ENCODE measurements around the gene SH3TC1.

SH3TC1 gene

DNA sequence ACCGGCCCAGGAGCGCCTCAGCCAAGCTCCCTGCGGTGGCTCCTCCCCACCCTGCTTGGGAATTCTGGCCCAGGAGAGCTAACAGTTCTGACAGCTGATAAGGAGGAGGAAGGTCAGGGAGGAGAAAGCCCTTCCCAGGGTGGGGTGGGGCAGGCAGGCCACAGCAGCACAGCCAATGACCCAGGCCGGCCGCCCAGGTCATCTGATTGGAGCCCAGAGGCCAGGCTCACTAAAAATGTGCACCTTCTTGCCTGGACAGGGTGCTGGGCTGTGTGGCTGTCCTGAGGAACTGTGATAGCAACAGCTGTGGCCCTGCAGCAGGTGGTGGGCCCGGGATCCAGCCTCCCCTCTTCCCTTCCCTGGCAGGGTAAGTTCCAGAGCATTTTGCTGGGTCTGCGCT lies 17.2 kb upstream of the SH3TC1 start:
- no peak for DNase-seq

DNA sequence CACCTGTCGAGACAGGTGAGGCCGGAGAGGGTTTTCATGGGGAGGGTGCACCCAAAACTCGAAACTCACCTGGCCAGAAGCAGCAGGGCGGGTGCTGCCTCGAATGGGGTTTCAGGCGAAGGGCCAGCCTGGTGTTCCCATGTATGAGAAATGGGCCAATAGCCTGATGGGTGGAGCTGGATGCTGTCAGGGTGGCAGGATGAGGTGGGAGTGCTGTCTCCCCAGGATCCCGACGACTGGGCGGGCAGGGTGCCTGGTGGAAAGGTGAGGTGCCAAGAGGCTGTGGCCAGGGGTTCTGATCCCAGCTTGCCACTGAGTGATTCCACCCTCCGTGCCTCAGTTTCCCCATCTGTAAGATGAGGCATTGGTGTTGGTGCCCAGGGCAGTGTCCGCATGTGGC lies 16.8 kb upstream of the SH3TC1 start:
- no peak for DNase-seq

DNA sequence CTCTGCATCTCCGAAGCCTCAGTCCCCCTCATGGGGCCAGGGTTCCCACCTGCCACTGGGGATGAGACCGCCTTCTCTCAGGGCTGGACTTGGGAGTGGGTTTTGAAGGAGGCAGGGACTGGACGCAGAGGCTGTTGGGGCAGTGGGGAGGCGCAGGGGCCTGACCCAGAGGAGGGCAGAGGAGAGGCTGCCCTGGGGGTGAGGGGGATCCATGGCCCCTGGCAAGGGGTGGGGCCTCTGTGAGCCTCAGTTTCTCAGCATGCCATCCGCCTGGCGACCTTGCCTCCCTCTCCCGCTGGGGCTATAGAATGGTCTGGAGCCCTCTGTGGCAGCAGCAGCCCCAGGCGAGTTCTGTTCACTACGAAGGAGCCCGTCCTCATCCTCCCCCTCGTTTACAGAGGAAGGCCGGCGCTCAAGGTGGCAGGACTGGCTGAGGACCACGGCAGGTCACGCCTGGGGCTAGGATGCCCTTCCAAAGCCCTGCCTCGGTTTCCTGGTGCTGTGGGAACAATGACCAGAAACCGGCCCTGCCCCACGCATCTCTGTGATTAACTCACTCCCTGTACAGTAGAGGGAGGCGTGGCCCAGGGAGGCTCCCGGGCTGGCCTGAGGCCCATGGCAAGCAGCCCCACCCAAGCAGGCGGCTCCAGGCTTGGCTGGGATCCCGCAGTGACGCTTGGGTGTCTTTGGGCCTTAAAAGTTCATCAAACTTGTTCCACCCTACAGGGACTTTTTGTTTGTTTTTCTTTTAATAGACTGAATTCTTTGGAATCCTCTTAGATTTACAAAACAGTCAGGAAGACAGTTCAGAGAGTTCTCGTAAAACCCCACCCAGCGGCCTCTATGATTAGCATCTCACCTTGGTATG lies 16.0 kb upstream of the SH3TC1 start:
- no peak for DNase-seq

DNA sequence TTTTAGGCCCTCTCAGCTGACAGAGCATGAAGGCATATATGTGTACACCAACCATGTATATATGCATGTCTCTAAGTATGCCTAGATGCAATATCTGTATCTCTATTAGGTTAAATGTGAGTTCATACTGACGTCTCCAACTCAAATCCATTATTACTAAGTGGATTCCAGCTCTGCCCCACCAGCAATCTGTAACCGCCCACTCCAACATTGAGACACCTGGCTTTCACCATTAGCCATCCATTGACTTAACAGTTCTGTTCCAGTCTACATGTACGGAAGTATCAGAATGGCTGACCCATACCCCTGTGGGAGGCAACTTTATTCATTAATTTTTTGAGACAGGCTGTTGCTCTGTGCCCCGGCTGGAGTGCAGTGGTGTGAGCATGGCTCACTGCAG lies 15.0 kb upstream of the SH3TC1 start:
- DNase-seq: no peak

DNA sequence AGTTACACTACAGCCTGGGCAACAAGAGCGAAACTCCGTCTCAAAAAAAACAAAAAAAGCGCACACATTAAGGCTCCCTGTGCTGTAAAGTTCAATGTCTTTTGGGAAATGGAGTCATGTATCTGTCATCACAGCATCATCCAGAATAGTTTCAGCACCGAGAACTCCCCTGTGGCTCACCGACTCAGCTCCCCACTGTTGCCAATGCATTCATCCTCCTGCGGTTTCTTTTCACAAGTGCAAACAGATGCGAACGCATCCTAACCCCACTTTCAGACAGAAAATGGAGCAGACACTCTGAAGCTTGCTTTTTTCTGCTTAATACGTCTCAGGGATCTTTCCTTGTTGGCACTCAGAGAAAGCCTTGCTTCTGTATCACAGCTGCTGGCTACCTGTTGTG lies 13.8 kb upstream of the SH3TC1 start:
- DNase-seq: no peak

DNA sequence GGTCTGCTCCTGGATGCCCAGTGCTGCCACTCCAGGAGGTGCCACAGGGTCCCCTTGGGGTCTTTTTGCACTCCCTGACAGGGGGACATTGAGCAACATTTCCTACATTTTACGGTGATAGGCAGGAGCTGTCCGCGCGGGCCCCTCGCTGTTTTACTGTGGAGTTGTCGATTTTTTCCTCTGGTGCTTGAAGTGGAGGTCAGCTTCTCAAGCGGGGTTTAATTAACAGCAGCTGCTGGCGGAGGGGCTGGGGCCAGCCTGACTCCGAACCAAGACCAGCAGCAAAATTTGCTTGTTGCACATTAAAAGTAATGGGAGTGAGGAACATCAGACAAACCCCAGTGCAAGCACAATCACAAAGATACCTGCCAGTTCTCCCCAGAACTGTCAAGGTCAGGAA lies 13.2 kb upstream of the SH3TC1 start:
- DNase-seq: no peak

DNA sequence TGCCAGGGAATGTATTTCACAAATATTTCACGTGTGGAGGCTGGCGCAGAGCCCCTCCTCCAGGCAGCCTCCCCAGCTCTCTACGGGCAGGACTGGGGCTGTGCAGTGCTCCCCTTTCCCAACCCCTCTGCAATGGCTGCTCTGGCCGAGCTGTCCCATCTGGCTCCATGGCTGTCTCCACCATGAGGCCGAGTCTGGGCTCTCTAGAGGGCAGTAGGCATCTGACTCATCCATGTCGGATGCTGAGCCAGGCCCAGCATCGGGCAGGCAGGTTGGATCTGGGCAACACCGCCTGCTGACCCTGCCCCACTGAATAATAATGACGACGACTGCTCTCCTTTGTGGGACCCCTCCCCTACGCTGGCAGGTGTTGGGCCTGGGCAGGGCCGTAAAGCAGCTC lies 11.0 kb upstream of the SH3TC1 start:
- no peak for DNase-seq

DNA sequence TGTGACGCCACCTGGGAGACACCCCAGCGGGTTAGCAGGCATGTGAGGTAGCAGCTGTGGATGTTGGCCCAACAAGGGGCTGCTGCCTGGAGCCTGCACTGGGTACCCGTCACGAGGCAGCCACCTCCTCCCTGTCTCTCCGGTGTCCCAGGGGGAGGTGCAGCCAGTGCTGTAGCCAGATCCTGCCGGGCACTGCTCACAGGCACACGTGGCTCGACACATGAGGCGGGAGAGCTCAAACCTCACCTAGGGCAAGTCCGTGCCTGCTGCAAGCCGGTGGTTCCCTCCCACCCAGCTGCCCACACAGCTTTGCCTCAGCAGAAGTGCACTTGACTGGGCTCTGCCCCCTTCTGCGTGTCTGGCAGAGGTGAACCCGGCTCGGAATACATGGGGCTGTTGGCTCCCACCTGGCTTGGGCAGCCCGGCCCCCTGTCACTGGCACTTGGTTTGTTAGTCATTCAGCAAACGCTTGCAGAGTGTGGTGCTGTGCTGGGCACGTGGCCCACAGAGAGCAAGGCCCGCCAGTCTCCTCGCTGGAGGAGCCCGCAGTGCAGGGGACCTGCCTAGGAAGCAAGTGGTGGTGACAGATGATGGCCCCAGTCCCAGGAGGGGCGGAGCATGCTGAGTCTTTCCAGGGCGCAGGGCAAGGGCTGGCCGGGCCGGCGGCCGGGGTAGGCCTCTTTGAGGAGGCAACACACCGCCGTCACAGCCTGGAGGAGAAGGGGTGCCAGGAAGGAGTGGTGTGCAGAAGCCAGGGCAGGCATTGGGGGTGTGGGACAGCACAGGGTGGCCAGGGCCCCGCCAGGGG lies 10.1 kb upstream of the SH3TC1 start:
- no peak for DNase-seq

DNA sequence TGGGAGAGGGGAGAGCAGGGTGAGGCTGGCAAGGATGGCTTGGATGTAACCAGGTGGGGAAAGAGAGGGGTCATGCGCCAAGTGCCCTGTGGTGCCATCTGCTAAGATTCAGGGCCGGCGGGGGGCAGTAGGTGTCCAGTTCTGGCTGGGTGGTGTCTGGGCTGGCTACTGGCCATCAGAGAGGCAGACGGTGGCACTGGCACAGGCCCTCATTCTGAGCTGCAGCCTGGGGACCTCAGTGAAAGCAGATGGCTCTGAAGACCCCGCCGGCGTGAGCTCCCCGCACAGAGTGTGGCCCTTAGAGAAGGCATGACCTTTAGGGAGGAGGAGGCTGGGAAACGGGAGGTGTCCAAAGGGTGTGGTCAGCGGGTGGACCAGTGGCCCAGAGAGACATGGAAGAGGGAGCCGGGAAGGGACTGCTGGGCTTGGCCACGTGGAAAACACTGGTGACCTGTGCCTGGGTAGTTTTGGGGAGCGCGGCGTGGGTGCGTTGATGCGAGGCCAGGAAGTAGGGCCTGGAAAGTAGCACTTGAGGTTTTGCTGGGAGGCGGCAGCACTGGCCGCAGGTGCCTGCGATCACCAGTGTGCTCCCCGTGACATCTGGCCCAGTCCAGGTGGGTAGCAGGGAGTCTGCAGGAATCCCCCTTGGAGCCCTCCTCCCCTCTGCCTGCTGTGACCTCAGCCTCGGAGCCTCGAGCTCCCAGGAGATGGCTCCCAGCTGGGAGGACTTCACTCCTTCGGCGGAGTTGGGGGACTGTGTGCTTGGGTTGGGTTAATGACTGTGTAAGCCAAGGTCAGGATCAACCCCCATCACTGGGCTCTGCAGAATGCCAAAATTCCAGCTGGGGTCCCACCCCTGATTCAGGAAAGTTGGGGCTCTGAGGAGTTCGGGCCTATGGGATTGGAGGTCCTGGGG lies 9.3 kb upstream of the SH3TC1 start:
- DNase-seq: no peak

DNA sequence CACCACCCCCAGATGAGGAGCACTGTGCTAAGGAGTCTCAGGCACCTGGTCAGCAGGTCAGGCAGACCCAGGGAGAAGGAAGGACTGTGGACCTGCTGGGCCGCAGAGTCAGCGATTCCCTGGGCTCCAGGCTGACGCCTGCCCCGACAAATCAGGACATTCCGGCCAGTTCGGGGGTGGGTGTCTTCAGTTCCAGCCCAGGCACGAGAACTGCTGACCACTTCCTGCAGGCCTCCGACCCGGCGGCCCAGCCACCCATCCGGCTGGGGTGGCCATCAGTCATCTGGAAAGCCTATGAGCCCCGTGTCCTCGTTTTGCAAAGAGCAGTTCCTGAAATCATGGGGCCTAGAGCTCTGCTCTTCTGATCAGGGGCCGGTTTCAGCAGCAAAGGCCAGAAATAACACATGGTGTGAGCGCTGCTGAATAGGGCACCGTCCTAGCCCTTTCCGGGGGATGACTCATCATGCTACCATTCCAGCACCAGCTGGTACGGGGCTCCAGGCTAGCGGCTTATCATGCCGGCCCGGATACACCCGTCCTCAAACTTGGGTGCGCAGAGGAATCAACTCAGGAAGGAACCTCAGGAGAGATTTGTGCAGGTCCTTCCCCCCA lies 7.8 kb upstream of the SH3TC1 start:
- DNase-seq: no peak

DNA sequence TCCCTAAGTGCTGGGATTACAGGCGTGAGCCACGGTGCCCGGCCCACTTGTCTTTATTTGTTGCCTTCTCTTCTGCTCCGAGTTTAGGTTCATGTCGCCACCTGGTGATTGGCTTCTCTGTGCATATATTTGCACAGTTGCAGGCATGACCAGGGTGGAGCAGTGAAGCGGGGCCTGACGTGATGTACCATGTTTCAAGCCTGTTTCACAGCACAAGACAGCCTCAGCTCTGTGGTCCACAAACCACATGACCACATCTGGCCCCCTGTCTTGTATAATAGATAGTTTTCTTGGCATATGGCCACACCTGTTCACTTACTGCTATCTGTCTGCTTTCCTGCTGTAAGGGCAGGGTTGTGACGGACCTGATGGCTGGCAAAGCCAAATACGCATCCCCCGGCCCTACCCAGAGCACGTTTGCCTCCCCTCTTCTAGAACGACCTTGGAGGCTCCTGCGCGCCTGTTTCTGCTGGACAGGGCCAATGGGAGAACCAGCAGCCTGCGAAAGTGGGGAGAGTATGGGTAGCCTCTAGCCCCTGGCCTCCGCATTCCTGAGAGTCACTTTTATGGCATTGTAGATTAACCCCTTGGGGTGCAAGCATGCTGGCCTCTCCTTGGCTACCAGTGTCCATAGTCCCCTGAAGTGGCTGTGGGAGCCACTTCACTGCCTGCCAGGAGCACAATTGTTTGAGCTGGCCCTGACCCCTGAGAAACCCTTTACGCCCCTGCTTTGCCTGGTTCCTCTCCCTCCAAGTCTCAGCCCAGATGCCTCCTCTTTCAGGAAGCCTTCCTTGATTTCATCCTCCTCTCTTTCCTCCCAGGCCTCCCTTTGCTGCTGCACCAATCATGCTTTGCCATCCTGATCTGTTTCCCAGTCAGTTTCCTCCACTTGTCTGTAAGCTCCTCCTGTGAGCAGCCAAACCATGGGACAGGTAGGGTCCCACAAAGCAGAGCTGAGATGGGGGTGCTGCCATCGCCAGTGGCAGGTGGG lies 6.0 kb upstream of the SH3TC1 start:
- DNase-seq: peak in 1 of 2 donors; percentile 10

DNA sequence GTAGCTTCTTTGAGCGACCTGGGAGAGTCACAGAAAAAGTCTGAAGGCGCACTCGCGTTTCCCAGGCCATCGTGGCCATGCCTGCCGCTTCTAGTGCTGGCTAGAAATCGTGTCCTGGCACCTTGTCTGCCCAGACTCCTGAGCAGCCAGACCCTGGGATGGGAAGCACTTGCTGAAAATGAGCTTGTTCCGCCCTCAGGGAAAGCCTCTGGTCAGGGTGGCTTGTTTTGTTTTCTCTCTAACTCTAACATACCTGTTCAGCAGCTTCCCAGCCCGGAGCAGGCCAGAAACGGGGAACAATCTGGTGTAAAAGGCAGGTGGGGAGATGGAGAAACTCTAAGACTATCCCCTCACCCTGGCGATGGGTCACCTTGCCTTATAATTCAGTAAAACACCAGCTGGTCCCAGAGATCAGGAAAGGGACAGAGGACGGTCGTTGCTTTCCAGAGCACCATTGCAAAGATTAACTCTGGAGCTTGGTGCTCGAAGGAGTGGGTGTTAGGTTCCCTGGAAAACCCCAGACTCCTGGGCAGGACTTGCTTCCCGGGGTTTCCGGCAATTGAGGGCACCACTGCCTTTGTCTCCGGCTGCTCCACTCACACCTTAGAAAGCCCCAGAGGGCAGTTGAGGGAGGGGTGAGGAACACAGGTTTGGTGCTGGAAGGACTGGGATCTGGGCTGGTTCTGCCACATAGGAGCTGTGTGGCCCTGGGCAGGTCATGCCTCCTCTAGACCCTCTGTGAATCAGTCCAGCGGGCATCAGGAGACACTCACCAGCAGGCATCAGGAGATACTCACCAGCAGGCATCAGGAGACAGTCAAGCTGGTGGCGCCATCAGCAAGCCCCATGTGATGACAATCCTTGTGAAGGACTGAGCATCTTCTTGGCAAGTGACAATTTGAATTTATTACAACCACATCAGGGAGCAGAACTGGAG lies 4.5 kb upstream of the SH3TC1 start:
- DNase-seq: no peak

DNA sequence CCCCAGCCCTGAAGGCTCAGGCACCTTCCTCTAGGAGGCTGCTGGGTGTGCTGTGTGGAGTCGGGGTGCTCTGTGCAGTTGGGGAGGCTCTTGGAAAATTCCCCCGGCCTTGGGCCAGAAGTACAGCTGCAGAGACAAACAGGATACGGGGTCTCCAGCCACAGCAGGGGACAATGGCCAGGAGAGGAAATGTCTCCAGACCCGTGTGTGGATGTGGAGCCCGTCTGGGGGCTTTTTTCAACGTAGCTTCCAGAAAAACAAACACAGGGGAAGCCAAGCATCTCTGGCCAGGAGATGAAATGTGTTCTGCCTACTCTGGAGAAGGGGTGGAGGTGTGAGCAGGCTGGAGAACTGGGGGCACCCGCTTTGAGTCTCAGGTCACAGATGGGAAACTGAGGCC lies 3.7 kb upstream of the SH3TC1 start:
- DNase-seq: no peak

DNA sequence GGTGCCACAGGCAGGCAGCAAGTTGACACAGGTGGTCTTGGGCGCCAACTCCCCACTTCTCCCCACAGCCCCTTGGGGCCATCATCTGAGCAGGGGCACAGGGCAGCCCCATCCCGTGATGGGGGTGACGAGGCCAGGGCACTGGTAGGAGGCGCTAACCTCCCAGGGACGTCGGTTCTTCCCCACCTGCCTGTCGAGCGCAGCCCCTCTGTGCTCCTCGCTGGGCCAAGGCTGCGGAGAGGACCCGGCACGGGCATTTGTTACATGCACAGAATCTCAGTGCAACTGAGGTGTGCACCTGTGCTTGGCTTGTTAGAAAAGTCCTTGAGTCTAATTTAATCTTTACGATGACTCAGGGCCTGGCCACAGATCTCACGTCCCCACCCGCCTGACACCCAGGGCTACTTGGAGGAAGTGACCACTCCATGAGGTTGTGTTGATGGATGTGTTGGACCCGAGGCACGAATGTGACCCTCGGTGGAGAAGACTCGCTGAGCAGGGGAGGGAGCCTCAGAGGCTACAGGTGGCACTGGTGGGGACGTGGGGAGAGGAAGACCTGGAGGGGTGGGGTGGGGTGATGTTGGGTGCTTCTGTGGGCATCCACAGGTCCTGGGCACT lies 3.1 kb upstream of the SH3TC1 start:
- DNase-seq: no peak

DNA sequence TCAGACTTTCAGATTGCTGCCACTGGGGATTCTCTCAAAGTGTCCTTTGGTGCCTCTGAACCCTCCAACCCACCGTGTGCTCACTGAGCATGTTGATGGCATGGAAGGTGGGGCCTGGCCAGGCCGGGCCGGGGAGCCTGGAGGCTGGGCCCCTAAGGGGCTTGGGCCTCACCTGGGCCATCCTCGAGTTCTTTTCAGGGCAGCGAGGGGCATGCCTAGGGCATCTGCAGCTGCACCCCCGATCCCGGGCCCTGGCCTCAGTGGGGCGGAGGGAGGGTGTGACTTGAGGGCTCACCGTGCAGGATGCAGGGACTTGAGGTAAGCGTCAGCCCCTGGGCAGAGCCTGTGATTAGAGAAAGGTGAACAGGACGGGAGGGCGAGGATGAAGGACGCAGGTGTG lies 1.6 kb upstream of the SH3TC1 start:
- no peak for DNase-seq

DNA sequence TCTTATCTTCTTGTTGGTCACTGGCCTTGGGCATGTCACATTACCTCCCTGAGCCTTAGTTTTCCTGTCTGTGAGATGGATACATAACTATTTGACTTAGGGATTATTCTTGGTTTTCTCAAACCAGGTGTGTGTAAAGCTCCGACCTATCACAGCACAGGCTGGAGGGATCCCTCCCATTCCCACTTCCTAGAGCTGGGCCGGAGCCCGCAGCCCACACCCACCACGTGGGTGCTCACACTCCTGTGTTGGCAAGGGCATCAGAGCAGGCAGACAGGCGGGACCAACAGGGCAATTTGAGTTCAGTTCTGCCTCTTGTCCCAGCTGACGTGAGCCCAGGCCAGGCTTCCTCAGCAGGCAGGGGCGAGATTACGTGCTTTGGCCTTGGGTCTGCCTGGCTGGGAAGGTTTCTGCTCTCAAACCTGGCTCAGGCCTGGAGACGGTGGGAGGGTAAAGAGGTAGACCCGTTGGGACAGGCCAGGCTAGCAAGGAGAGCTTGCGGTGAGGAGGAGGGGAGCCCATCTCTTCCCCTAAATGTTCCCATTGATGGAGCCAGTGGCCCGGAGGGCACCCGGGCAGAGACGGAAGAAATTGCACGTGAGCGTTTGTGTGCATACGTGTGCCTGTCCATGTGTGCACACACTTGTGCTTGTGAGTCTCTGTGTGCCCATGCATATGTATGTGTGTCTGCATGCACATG lies 734 bp upstream of the SH3TC1 start:
- DNase-seq: no peak

DNA sequence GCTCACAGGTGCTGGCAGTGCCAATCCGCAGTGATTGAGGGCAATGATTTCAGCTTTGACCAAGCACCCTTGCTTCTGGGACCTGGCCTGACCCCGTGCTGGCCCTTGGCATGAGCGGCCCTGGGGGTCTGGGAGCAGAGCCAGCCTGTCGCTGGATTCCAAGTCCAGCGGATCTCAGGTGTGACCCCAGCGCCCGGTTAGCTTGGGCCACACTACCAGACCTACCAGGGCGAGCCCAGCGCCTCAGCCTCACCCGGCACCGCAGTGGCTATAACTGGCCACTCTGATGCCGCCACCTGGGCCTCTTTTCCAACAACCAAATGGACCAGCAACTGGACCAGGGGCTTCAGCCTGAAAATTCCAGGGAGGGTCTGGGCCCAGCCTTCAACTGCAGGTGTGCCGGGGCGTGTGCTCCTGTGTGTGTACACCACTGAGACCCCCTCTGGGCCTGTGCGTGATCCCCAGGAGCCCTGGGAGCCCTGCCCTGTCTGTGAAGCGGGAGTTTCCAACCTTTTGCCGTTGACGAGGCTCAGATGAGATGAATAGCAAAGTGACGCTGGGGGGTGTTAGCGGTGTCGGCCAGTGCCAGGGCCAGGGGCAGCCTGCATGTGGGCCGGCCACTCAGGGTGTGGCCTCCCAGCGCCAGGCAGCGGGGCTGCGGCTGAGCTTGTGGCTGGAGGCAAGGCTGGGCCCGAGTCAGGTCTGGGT lies 658 bp downstream of the SH3TC1 start:
- peak in 1 of 2 donors; percentile 33 for DNase-seq

DNA sequence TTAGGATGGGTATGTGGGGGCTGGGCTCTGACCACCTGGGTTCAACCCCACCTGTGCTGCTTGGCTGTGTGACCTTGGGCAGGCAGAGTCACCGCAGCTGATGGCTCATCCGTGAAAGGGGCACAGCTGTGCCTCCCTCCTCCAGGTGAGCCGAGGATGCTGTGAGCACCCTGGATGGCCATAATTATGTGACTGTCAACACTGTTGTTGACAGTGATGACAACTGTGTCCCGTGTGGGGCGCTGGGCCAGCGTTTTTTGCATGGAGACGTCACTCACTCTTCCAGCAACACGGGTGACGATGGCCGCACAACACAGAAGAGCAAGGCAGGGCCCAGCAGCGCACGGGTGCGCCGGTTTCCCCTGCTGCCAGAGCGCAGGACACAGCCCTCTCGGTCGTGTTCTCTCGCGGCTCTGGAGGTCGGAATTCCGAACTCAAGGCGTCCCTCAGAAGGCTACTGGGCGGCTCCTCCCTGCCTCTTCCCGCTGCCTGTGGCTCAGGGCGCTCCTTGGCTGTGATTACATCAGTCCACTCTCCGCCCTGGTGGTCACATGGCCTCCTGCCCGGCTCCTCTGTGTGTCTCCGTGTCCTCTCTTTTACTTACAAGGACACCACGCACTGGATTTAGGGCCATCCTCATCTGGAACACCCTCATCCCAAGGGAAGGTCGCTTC lies 1.3 kb downstream of the SH3TC1 start:
- peak; percentile 37 to 46 for DNase-seq
